HFFc6 (cell line): Measurements from ENCODE around the gene CGAS. TPM values are rescaled to one million over a fixed set of nuclear protein-coding genes. Genes with fewer than 3 reads are reported as not detected.

ENCODE experiments used
- total RNA-seq, 6 experiments: library from RNA; stranded (reverse); fragmentation: NEBNext Ultra II Directional; extraction: Animal tissue kit (Norgen Biotek cat#: 25700); gene quantifications; 2 replicates in 1 of 6; 3 replicates in 5 of 6; pipeline ENCODE4 v1.2.3, GENCODE V29; 2021

CGAS gene
- total RNA-seq, 6 experiments from 2014 or later = 3.6 to 5.3 (median 5.0) TPM

Other genes starting within 250 kb of the CGAS start
- gene KHDC1L, start 226.8 kb downstream of the CGAS start, total RNA-seq = under 1 TPM in 2 of 6 experiments, not detected in 4; 0.37 to 0.55 TPM
- 1 to 10 TPM; 4.8 to 6.3 (median 5.9) TPM for gene KHDC1, start 189.1 kb downstream of the CGAS start, total RNA-seq
- not detected for gene DPPA5, start 98.0 kb downstream of the CGAS start, total RNA-seq
- not detected for gene KHDC3L, start 89.6 kb downstream of the CGAS start, total RNA-seq
- not detected for gene OOEP, start 82.4 kb downstream of the CGAS start, total RNA-seq
- not detected for gene DDX43, start 57.5 kb downstream of the CGAS start, total RNA-seq
- gene MTO1, start 9.4 kb upstream of the CGAS start, total RNA-seq = 10 to 100 TPM; 18.5 to 28.2 (median 21.5) TPM
- gene EEF1A1, start 68.7 kb upstream of the CGAS start, total RNA-seq = over 10,000 TPM in 4 of 6 experiments, 1,000 to 10,000 TPM in 2; 8,709 to 10,268 (median 10,123) TPM
- 10 to 100 TPM; 20.4 to 29.9 (median 26.8) TPM for gene SLC17A5, start 201.7 kb upstream of the CGAS start, total RNA-seq
- gene CD109, start 243.9 kb upstream of the CGAS start, total RNA-seq = 10 to 100 TPM; 32.5 to 56.3 (median 48.9) TPM